PC-3 (cell line): Measurements from ENCODE around the gene MYO18A.

Source experiments
- CTCF ChIP-seq: fragments of 300-600 bp; sonication (generic); conservative IDR thresholded peaks from 2 replicates; pipeline ENCODE4 v1.5.1; 2017; ENCODE audit warnings: antibody characterized with exemption, low read depth, mild to moderate bottlenecking, low read length
- EZH2 ChIP-seq: fragments of 300-600 bp; sonication (generic); IDR thresholded peaks from one replicate; pipeline ENCODE4 v1.6.1; 2017; ENCODE audit warnings: antibody characterized with exemption, mild to moderate bottlenecking, low read length; ENCODE audit not compliant: unreplicated experiment
- EZH2phosphoT487 ChIP-seq: fragments of 300-600 bp; sonication (generic); IDR thresholded peaks from 2 replicates; pipeline ENCODE4 v1.6.1; 2018; ENCODE audit warnings: mild to moderate bottlenecking, antibody characterized with exemption, low read length, borderline replicate concordance

- TF ChIP-seq CTCF (no peak), EZH2 (no peak), EZH2phosphoT487 (no peak)
These were observed 12.9 kb upstream of the MYO18A start for GRCh38 chr17:29193146-29193545.
